ENCODE measurements around the gene POLG.

The POLG gene

GRCh38 chr15:89370120-89370977, 35.7 kb upstream of the POLG start:
- DNase-seq (ENCODE audit: low read depth): no peak

- no peak for DNase-seq (ENCODE audit: low read depth)
These were observed 34.8 kb upstream of the POLG start for GRCh38 chr15:89369341-89369947.

GRCh38 chr15:89368566-89369223, 34.1 kb upstream of the POLG start:
- no peak for DNase-seq (ENCODE audit: low read depth)

- DNase-seq (ENCODE audit: low read depth): no peak
These were observed 33.1 kb upstream of the POLG start for GRCh38 chr15:89367485-89368451.

GRCh38 chr15:89366656-89367393, 32.2 kb upstream of the POLG start:
- DNase-seq (ENCODE audit: low read depth): no peak

GRCh38 chr15:89365462-89366065, 30.9 kb upstream of the POLG start:
- DNase-seq (ENCODE audit: low read depth): no peak

GRCh38 chr15:89364741-89365450, 30.3 kb upstream of the POLG start:
- DNase-seq (ENCODE audit: low read depth): no peak

GRCh38 chr15:89364341-89364740, 29.7 kb upstream of the POLG start:
- DNase-seq (ENCODE audit: low read depth): no peak

DNA sequence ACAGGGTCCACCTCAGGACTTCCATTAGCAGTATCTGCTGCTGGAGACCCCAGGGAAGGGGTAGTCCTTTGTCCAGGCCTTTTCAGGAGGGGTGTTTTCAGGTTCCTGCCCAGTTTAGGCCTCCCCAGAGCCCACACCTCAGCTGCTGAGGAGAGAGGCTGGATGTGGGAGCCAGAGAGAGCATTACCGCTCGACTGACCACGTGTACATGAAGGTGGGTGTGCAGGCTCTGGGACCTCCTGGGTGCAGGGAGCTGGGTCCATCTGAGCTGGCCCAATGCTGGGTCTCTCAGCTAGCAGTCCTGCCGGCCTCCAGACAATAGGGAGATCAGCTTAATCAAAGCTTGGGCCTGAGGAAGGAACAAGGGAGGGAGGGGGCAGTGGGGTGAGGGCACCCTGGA, 29.1 kb upstream of the POLG start:
- DNase-seq (ENCODE audit: low read depth): no peak

DNA sequence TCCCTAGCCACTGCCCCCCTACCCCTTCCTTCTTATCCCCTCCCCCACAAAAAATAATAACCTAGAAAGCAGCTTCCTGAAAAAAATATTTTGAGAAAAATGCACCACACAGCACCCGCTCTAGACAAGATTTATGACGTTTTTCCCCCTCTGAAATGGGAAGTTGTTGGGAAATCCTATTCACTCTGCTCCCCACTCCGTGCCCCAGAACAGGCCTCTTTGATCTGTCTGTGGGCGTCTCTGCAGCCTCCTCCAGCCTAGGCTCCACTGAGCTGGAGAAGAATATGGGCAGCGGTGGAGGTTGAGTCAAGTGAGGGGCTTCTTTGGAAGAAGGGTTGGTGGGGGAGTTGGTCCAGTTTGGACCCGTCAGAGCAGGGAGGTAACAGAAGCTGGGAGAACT, 28.5 kb upstream of the POLG start:
- no peak for DNase-seq (ENCODE audit: low read depth)

GRCh38 chr15:89362203-89363101, 27.8 kb upstream of the POLG start:
- DNase-seq (ENCODE audit: low read depth): no peak

DNA sequence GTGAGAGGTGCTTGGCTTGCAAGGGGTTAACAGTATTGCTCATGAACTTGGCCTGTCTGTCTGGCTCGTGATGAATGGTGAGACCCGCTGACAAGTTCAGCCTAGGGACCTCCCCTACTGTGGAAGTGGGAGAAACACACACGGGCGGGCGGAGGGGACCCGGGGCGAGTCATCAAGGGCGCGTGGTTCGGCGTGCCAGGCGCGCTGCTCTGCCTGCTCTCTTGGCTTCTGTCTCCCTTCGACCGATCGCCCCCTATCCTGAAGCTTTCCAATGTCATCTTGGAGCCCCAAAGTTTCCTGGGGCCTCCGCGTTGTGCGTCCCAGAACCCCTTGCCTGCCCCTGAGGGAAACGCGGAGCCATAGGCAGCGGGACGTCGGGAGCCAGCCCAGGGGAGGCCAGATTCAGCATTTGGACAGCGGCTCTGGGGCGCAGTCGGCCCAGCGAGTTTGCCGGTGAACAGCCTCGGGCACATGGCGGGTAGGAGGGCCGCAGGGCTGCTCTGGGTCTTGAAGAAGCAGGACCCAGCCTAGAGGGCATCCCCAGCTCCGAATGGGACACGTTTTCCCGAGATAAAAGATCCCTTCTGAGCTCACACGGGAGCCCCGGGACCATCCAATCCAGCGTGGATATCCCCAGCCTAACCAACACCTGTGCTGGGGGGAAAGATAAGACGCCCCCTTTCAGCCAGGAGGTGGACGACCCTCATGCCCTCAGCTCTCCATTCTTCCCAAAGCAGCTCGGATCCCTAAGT, 27.0 kb upstream of the POLG start:
- DNase-seq (ENCODE audit: low read depth): no peak

GRCh38 chr15:89360294-89360971, 25.8 kb upstream of the POLG start:
- DNase-seq (ENCODE audit: low read depth): no peak

GRCh38 chr15:89359471-89360293, 25.1 kb upstream of the POLG start:
- no peak for DNase-seq (ENCODE audit: low read depth)

DNA sequence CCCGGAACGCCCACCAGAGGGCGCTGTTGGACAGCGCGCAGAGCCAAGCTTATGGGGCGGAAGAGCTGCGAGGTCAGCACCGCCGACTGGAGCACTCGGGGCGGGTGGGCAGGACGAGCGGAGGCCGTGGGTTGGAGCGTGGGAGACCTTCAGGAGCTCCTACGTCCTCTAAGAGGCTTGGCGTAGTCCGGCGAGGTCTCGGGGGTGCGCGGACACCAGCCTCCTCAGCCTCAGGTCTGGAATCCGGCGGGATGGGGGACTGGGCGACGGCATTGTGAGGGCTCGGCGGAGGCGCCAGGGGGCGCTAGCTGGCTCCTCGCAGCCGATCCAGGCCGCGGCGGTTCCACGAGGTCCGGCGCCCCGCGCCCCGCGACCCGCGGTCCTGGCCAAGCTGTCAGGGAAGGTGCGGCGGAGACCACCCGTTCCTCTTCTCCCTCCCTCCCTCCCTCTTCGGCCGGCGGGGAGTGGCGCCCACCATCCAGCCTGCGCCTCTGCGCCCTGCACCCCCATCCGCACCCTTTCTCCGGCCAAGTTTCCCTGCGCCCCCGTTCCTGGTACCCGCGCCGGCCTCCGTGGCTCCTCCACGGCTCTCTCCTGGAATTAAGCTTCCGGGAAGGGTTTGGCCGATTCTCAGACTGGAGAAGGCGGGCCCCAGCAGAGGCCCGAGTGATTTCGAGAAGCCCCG, 24.3 kb upstream of the POLG start:
- no peak for DNase-seq (ENCODE audit: low read depth)

DNA sequence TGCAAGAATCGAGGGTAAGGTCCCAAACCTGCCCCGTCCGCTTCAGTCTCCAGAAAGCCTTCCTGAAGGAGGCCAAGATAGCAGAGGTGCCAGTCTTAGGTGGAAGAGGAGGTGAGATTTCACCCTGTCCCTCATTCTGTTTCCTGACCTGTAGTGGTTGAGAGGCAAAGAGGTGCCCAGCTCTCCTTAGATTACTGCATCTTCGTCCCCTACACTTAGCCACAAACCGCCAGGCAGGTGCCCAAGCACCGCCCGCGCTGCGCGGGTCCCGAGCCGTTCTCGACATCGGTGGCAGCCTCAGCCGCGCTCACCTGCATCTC, 23.8 kb upstream of the POLG start:
- no peak for DNase-seq (ENCODE audit: low read depth)
